Skeletal muscle cell (primary cell): Measurements from ENCODE around the gene MUC13.
"Not testable (repeated sequence)": the region's sequence is repeated elsewhere in the genome, so short reads cannot be mapped to it uniquely, and the experiment has no call there.

ENCODE experiments used
- DNase-seq: peaks from one replicate; pipeline ENCODE4 v3.0.0-alpha.2; 2010; ENCODE audit warnings: low read depth
- H3K4me3 ChIP-seq: 2 replicates; pipeline ENCODE4 v1.5.1; 2011; ENCODE audit warnings: low read depth, mild to moderate bottlenecking, control low read depth, low read length, moderate library complexity

The MUC13 gene

GRCh38 chr3:124934577-124934976 lies at the start of gene MUC13:
TSS of gene MUC13 (minus strand) at chr3:124934751. CDS start at chr3:124934712, 39 bp downstream.
- H3K4me3 ChIP-seq, result no peak within 1 kb of the TSS
- no peak for DNase-seq

- DNase-seq, result no peak
- no peak overlapping the region for H3K4me3 ChIP-seq
Observed at GRCh38 chr3:124982855-124983254, 48.3 kb upstream of the MUC13 start.

- no peak overlapping the region for H3K4me3 ChIP-seq
- no peak for DNase-seq
Observed at GRCh38 chr3:124981472-124981871, 46.9 kb upstream of the MUC13 start.

GRCh38 chr3:124978627-124979026 lies 44.1 kb upstream of the MUC13 start:
- H3K4me3 ChIP-seq, result no peak overlapping the region
- DNase-seq, result no peak

- no peak overlapping the region for H3K4me3 ChIP-seq
- no peak for DNase-seq
Observed at GRCh38 chr3:124976383-124976782, 41.8 kb upstream of the MUC13 start.

- H3K4me3 ChIP-seq, result no peak overlapping the region
- no peak for DNase-seq
Observed at GRCh38 chr3:124974691-124975090, 40.1 kb upstream of the MUC13 start.

- no peak for DNase-seq
- H3K4me3 ChIP-seq, result no peak overlapping the region
Observed at GRCh38 chr3:124973290-124973689, 38.7 kb upstream of the MUC13 start.

- DNase-seq, result no peak
- no peak overlapping the region for H3K4me3 ChIP-seq
Observed at GRCh38 chr3:124972457-124972856, 37.9 kb upstream of the MUC13 start.

- H3K4me3 ChIP-seq, result no peak overlapping the region
- no peak for DNase-seq
Observed at GRCh38 chr3:124969963-124970722, 35.6 kb upstream of the MUC13 start.

GRCh38 chr3:124969190-124969589 lies 34.6 kb upstream of the MUC13 start:
- H3K4me3 ChIP-seq, result no peak overlapping the region
- no peak for DNase-seq

GRCh38 chr3:124967964-124968363 lies 33.4 kb upstream of the MUC13 start:
- DNase-seq, result no peak
- no peak overlapping the region for H3K4me3 ChIP-seq

- H3K4me3 ChIP-seq, result no peak overlapping the region
- DNase-seq, result no peak
Observed at GRCh38 chr3:124966521-124967445, 32.2 kb upstream of the MUC13 start.

- no peak overlapping the region for H3K4me3 ChIP-seq
- no peak for DNase-seq
Observed at GRCh38 chr3:124965413-124965812, 30.9 kb upstream of the MUC13 start.

GRCh38 chr3:124964387-124964786 lies 29.8 kb upstream of the MUC13 start:
- DNase-seq, result peak; percentile 75
- no peak overlapping the region for H3K4me3 ChIP-seq

- no peak overlapping the region for H3K4me3 ChIP-seq
- DNase-seq, result no peak
Observed at GRCh38 chr3:124963755-124964154, 29.2 kb upstream of the MUC13 start.

- no peak overlapping the region for H3K4me3 ChIP-seq
- no peak for DNase-seq
Observed at GRCh38 chr3:124962403-124962940, 27.9 kb upstream of the MUC13 start.

GRCh38 chr3:124960698-124961097 lies 26.1 kb upstream of the MUC13 start:
- no peak overlapping the region for H3K4me3 ChIP-seq
- no peak for DNase-seq

- H3K4me3 ChIP-seq, result no peak overlapping the region
- no peak for DNase-seq
Observed at GRCh38 chr3:124960105-124960504, 25.6 kb upstream of the MUC13 start.

- not testable (repeated sequence) for DNase-seq, H3K4me3 ChIP-seq
Observed at GRCh38 chr3:124957951-124958350, 23.4 kb upstream of the MUC13 start.

- no peak overlapping the region for H3K4me3 ChIP-seq
- DNase-seq, result no peak
Observed at GRCh38 chr3:124952282-124952855, 17.8 kb upstream of the MUC13 start.
